ENCODE measurements around the gene PHF12.

Gene PHF12

DNA sequence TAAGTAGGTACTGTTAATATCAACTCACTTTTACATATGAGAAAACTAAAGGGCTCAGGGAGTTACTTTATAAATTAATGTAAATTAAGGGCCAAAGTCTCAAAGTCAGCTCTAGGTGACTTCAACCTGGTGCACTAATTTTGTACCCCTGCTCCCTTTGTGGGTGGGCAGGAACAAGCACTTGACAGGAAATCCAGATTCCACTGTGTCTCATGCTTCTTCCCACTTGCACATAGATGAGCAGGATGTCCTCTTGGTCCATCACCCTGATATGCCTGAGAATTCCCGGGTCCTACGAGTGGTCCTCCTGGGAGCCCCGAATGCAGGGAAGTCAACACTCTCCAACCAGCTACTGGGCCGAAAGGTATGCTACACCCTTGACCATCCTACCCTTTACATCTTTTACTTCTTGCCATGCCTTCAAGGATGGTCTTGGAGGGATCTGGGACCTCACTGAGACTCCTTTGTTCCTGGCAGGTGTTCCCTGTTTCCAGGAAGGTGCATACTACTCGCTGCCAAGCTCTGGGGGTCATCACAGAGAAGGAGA, 95.2 kb downstream of the PHF12 start:
- DNase-seq: no peak

DNA sequence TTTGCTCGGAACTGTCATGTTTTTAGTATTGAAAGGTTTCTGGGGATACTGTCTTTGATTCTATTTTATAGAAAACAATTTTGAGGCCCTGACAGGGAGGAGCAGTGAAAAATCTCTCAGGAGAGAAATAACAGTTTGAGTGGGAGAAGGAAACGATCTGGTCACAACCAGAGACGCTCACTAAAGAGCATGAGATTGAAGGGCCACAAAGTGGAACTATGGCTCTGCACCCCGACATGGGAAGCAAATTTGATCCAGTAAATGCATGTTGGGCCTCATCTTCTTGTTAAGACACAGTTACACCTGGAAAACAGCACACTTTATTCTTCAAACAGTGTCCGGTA, 96.0 kb downstream of the PHF12 start:
- no peak for DNase-seq

Measured in activated CD4-positive, alpha-beta T cell treated with anti-CD3 and anti-CD28 coated beads for 4 hours (primary cell).